Renal cortical epithelial cell (primary cell): ENCODE measurements around the gene KLF4. TPM values are rescaled to one million over a fixed set of nuclear protein-coding genes. Genes with fewer than 3 reads are reported as not detected.

ENCODE experiments used
- DNase-seq: peaks from one replicate; pipeline ENCODE4 v3.0.0-alpha.2; 2011; ENCODE audit warnings: low read depth
- total RNA-seq: library from RNA; depleted of rRNA; stranded (reverse); fragments of >200 nt; gene quantifications from 2 replicates; pipeline ENCODE4 v1.2.3, GENCODE V29; 2014

The KLF4 gene
- total RNA-seq, 1 donor from 2014 or later = 3.2 TPM

DNA sequence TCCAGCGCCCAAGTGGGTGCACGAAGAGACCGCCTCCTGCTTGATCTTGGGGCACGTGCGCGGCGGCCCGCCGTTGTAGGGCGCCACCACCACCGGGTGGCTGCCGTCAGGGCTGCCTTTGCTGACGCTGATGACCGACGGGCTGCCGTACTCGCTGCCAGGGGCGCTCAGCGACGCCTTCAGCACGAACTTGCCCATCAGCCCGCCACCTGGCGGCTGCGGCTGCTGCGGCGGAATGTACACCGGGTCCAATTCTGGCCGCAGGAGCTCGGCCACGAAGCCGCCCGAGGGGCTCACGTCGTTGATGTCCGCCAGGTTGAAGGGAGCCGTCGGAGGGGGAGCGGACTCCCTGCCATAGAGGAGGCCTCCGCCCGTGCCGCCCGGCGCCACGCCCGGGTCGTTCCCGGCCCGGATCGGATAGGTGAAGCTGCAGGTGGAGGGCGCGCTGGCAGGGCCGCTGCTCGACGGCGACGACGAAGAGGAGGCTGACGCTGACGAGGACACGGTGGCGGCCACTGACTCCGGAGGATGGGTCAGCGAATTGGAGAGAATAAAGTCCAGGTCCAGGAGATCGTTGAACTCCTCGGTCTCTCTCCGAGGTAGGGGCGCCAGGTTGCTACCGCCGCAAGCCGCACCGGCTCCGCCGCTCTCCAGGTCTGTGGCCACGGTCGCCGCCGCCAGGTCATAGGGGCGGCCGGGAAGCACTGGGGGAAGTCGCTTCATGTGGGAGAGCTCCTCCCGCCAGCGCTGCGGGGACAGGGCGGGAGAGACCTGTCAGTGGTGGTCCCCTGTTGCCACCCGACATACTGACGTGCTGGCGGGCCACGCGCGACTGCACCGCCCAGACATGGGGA lies 1.8 kb downstream of the KLF4 start:
- DNase-seq = peak; percentile 24

DNA sequence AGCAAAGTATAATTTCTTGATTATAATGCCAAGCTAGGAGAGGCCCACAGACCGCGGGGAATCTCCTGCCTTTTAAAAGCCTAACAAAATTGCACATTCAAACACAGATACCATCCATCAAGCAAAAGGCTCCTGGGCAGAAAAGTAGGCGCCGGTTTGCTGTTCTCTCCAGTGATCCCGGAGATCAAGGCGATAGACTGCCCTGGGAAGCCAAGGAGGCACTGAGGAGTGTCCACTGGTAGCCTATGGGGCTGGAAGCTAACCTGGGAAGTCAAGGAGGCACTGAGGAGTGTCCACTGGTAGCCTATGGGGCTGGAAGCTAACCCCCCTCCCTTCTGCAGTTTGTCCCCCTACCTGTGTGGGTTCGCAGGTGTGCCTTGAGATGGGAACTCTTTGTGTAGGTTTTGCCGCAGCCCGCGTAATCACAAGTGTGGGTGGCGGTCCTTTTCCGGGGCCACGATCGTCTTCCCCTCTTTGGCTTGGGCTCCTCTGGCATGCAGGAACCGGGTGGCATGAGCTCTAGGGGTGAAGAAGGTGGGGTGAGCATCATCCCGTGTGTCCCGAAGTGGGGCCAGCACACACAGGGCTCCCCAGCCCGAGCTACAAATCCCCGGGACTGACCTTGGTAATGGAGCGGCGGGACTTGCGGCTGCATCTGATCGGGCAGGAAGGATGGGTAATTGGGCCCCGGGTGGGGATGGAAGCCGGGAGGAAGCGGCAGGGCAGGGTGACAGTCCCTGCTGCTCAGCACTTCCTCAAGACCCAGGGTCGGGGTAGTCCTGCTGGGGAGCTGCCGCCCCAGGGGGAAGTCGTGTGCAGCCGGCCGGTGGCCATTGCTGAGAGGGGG lies 2.7 kb downstream of the KLF4 start:
- DNase-seq = no peak

DNA sequence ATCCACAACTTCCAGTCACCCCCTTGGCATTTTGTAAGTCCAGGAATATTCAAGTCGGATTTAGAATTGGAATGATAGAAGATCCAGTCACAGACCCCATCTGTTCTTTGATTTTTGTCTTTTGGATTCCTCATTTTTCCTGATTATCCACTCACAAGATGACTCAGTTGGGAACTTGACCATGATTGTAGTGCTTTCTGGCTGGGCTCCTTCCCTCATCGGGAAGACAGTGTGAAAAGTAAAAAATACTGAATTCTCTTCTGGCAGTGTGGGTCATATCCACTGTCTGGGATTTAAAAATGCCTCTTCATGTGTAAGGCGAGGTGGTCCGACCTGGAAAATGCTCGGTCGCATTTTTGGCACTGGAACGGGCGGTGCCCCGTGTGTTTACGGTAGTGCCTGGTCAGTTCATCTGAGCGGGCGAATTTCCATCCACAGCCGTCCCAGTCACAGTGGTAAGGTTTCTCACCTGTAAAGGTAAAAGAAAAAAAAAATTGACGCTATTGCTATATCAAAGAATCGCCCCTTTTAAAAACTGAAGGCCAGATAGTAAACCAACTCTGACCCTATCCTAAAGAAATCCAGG lies 4.0 kb downstream of the KLF4 start:
- no peak for DNase-seq

DNA sequence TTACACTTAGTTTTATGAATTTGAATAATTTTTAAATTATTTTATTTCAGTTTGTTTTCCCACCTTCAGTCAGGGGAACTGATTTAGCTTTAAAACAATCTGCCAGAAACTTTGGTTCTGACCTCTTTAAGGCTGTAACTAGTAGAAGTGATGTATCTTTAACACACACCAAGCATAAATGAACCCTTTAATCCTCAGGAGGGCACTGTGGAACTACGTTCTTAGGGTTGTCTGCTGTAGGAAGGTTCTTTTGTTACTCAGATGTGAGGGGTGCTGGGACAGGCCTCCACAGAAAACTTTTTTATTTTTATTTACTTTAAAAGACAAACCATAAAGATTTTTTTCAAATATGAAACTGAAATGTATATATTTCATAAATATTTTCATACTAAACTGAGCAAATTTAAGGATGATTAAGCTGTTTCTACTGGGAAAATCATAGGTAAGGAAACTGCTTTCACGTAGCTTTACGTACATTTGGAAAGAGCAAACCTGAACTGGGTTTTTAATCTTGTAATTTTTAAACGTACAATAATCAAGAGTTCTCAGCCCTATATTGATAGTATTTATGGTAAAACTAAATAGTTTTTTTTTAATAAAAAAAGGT lies 5.3 kb downstream of the KLF4 start:
- DNase-seq = peak; percentile 77

DNA sequence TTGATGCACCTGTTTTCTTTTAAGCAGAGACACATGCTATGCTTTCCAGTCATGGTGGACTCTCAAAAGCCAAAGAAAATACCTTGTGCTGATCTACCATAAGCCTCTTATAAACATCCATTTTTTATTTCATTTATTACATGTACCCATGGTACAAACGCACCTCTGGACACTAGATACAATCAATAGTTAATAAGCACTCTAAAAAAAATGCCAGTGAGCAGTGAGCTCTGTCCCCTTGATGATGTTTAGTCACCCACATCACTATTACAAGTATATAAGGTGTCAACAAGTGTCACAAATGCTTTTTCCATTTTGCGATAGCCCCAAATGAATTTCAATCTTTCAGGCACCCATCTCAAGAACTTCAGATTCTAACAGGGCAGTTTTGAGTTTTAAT lies 5.9 kb downstream of the KLF4 start:
- no peak for DNase-seq

DNA sequence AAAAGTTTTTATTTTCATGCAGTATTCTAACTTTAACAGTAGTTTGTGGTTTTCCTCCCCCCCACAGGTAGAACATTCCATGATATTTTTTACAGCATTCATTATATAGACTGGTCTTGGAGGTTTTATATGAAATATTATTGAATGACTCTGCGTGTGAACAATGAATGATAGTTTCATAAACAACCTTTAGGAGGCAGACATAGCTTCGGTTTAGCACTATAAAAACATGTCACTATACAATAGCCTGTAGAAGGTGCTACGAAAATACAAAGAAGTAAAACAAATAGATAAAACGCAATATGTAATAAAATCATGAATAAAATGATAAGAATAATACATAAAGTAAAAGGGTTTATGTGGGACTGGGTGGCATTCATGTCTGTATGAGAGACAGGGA lies 8.5 kb downstream of the KLF4 start:
- no peak for DNase-seq

DNA sequence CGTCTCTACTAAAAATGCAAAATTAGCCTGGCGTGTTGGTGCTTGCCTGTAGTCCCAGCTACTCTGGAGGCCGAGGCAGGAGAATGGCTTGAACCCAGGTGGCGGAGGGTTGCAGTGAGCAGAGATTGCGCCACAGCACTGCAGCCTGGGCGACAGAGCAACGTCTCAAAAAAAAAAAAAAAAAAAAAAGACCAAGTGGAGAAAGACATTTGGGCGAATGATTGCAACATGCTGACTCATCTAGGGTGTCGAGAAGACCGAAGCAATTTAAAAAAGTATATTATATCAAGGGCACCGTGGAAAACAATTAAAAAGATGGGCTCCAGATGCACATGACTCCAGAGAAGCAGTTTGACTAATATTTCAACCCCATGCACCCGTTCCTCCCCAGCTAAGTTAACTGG lies 9.2 kb downstream of the KLF4 start:
- DNase-seq = peak; percentile 56

DNA sequence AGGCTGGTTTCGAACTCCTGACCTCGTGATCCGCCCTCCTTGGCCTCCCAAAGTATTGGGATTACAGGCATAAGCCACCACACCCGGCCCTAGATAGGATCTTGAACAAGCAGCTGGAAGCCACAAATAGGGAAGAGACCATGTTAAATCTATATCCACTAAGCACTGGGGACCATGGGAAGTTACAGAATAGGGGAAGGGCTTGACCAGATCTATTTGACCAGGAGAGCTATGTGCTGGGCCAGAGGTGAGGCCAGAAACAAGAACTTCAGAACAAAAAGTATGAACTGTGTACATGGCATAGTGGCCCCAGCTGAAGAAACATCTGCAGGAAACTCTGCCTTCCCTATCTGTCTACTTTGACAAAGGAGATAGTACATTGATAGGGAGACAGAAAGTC lies 10.8 kb downstream of the KLF4 start:
- no peak for DNase-seq

DNA sequence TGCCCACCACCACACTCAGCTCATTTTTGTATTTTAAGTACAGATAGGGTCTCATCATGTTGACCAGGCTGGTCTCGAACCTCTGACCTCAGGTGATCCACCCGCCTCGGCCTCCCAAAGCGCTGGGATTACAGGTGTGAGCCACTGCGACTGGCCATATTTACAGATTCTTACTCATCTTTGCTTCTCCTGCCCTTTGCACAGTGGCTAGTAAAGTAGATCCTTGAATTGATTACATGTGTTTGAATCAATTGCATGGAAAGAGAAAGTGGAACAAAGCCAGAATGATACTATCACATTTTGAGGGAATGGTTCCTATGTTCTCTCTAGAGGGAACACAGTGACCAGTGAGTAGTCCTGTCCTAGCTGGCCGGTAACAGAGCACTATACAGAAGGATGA lies 15.4 kb downstream of the KLF4 start:
- DNase-seq = no peak

DNA sequence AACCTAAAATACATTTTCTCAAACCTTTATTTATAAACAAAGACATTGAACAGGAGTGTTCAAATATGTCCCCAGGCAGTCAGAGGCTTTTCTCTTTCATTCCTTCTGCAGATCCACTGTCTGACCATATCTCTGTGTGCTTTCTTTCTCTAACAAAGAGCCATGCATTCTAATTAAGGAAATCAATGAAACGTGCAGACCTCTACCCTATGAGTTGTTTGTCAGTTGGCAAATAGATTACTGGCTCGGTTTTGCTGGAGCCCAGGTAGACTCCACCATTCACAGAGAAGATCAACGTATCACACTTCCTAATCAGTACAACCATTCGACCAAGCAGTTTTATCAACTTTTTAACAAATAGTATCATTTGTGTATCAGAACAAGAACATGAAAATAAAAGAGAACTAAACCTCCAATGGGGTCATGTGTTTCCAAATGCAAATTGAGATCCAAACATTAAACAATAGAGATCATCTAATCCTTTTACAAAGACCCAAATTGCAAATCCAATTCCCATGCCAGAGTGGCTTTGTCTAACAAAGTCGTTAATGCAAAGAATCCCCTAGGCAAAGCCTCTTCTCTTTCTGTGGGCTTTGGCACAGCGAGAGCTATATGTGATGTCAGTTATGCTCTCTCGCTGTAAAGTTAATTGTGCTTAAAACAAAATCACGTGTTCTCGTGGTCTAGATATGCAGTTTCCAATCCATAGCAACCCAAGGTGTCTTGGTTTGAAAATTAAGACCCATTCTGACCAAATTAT lies 16.8 kb downstream of the KLF4 start:
- peak; percentile 50 for DNase-seq

DNA sequence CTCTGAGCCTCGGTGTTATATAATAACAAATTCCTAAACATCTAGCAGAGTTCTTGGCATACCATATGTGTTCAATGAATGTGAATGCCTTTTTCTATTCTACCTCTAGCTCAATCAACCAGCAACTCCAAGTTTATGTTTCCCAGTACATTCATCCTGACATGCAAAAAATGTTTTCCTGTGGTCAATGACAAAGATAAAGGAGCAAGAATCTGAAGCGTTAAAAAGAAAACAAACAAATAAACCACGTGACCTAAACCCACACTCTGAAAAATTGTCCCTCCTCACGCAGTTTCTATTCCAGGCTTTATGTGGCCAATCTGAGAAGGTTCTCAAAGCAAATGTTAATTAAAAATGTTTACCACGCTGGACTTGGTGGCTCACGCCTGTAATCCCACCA lies 18.0 kb downstream of the KLF4 start:
- DNase-seq = no peak

DNA sequence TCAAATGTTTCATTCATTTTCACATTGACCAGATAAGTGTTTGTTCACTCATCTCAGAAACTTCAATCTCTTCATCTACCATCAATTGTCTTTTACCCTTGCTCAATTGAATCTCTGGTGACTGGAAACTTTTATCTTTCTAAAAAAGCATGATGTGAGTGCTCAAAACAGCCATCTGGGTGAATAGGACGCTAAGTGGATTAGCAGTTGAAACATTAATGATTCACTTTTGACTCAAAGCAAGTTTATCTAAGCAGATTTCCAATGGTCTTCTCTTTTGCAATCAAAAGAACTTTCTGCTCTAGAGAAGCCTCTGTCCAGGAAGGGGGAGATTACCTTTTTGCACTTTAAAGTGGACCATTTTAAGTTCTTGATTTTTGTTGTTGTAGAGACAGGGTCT lies 22.2 kb downstream of the KLF4 start:
- peak; percentile 62 for DNase-seq

DNA sequence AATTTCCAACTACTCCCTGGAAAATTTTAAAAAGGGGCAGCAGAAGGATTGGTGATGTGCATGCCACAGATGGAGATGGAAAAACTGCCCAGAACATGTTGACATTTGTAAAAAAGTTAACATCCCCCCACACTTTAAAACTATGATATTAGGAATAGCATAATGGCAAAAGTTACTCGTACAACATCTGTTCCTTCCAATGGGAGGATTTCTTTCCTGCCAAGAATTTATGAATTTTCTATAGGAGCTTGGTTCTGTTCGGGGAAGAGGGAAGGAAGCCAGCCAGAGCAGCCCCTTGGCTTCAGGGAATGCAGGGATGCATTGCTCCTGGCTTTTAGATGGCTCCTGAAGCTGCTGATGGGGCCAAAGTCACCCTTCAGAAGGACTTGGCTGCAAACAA lies 22.7 kb downstream of the KLF4 start:
- no peak for DNase-seq

DNA sequence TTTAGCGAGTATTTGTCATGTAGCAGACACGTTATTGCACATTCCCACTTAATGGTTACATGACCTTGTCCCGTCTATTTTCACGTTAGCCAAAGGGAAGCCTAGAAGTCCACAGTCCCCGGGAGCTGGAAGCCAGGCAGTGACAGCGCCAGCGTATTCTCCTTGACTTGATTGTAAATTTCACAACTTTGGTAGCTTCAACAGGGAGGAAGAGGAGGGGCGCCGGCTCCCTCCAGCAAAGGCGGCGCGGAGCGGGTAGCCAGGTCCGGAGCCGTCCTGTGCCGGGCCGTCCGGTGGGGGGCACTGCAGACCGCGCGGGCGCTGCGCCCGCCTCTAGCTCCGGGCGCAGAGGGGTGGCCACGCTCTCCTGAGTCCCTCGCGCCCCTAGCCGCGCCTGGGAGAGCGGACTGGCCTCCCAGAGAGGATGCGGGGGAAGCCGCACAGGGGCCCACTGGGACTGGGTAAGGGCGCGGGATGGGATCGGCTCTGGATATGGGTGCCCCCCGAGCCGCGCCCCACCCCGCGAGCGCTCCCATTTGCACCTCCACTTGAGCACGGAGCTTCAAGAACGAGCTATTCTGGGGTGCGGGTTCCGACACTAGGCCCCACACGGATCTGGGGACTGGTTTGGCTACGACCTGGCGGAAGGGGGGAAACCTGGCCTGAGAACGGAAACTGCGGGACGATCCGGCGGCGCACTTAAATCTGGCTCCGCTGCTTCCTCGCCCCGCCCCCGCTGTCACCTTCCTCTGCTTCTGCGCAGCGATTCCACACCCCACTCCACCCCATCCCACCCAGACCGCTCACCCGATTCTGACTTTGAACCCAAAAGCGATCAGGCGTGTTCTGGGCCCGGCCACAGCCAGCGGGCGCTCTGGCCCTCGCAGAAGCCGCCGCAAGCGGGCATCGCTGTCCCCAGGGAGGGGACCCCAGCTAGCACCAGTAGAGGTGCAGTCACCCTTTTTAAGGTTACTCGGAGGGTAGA lies 23.8 kb downstream of the KLF4 start:
- DNase-seq = peak; percentile 7

DNA sequence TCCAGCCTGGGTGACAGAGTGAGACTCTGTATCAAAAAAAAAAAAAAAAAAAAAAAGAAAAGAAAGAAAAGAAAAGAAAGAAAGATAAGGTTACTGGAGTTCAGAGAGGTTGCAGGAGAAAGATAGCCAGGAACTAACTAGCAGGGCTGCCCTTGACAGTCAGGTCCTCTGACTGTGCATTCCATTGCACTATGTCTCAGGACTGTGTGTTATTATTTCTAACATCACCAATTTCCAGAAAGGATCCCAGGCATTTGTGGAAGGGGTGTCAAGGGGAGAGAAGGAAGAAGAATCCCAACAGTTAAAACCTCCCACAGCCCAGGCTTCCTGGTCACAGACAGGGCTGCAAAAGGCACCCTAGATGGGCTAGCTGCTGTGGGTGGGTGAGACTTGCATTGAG lies 25.1 kb downstream of the KLF4 start:
- DNase-seq = no peak

DNA sequence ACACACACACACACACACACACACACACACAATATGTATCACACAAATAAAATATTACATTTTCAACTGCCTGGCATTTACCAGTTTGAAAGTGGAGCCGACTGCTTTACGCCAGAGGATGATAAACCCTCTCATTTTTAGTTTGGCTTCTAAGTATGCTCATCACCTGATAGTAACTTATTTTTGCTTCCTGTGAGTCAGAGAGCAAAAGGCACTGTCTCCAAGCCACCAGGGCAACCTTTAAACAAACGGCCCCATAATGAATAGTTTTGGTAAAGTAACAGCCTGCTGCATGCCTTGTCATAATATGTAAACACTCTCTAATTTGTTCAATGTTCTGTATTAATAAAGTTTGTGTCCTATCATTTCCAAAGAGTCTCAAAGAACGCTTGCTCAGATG lies 26.9 kb downstream of the KLF4 start:
- peak; percentile 53 for DNase-seq

DNA sequence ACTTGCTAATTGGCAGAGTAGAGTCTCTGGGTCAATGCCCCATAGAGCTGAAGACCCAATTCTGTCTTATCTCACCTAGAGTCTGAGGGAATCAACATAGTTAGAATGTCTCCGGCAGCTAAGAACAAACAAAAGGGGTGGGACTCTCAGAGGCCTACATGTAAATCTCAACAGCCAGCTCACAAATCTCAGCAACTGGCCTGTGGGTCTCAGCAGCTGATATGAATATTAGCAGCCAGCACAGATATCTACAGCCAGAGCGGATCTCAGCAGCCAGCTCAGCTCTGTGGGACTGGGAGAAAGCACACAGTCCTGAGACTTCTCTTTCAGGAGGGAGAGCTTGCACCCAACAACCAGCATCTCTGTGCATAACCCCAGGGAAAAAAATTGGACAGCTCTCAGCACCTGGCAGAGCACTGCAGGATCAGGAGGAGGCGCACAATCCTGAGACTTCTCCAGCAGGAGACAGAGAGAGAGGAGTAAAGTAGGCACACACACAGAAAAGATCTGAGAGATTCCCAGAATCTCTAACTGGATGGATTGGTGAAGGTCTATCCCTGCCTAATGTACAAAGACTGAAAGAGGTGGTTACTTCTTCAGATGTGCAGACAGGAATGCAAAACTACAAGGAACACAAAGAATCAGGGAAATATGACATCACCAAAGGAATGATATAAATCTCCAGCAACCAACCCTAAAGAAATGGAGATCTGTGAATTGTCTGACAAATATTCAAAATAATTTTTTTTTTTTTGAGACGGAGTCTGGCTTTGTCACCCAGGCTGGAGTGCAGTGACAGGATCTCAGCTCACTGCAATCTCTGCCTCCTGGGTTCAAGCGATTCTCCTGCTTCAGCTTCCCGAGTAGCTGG lies 29.2 kb downstream of the KLF4 start:
- DNase-seq = no peak

DNA sequence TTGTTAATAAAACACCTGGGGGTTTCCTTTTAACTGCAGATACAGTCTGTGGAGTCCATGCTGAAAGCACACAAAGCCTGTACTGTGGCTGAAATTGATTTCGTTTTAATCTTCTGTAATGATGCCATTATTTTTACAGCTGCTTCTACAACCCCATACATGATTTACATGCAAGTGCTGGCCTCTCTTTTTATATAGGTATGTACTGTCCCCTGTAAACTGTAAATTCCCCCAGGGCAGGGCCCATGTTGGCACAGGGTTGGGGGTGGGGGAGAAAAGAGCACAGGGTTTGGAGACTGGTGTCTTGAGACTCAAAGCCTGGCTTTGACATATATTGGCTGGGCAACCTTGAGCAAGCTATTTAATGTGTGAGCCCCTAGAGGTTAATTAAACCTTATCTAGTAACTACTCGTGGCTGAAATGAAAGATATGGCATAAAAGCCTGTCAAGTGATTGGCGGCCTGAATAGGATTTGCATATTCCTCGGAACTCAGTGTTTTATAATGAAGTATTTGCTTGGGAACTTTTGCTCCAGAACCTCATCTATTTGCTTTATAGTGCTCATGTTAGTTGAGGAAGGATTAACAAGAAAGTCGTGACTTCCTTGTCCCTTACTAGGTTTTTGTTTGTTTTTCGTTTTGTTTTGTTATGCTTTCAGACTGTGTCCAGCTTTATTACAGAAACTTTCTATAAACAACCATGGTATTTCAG lies 34.0 kb downstream of the KLF4 start:
- no peak for DNase-seq

DNA sequence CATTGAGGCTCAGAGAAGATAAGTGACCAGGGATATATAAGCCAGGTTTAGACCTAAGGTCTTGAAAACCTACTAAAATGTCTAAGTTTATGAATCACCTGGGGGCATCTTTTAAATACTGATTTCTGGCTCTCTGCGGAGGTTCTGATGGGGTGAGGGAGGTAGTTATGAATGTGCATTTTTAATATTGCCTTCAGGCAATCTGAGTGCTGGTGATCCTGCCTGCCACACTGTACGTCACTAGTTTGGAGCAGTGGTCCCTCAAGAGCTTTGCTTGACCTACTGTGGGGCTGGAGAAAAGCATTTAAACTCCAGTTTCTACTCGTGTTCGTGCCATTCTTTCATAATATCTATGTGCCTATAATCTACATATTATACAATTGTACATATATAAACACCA lies 36.1 kb downstream of the KLF4 start:
- no peak for DNase-seq
